HG02759 (cell line): ENCODE data around the gene ULK2.

ENCODE experiments used
- ATAC-seq: cut with Tn5 transposase; IDR thresholded peaks from one replicate; pipeline ENCODE4 v1.9.1; 2021; ENCODE audit warnings: mild to moderate bottlenecking, moderate library complexity; ENCODE audit not compliant: unreplicated experiment

ULK2 gene

GRCh38 chr17:19750020-19750572 lies 117.6 kb downstream of the ULK2 start:
- no peak for ATAC-seq

- ATAC-seq = no peak
These were observed 118.9 kb downstream of the ULK2 start for GRCh38 chr17:19748807-19749193.

- no peak for ATAC-seq
These were observed 119.6 kb downstream of the ULK2 start, which contains the start of gene ALDH3A1 for GRCh38 chr17:19747829-19748806. Gene ALDH3A1, minus strand, starts transcription at chr17:19748298. Its CDS starts 3,169 bp downstream, at chr17:19745129.

- no peak for ATAC-seq
These were observed 120.5 kb downstream of the ULK2 start for GRCh38 chr17:19747159-19747719.

GRCh38 chr17:19746517-19746916 lies 121.2 kb downstream of the ULK2 start:
- ATAC-seq = no peak

GRCh38 chr17:19744922-19745757 lies 122.6 kb downstream of the ULK2 start:
- ATAC-seq = no peak

- ATAC-seq = no peak
These were observed 123.2 kb downstream of the ULK2 start for GRCh38 chr17:19744492-19744891.

GRCh38 chr17:19743101-19744100 lies 124.3 kb downstream of the ULK2 start:
- ATAC-seq = no peak

GRCh38 chr17:19742495-19742894 lies 125.2 kb downstream of the ULK2 start:
- ATAC-seq = no peak

- ATAC-seq = no peak
These were observed 125.8 kb downstream of the ULK2 start for GRCh38 chr17:19741832-19742457.

GRCh38 chr17:19740933-19741332 lies 126.8 kb downstream of the ULK2 start:
- ATAC-seq = no peak

GRCh38 chr17:19739241-19740201 lies 128.2 kb downstream of the ULK2 start:
- ATAC-seq = no peak

GRCh38 chr17:19738757-19739156 lies 129.0 kb downstream of the ULK2 start:
- no peak for ATAC-seq

- ATAC-seq = no peak
These were observed 129.7 kb downstream of the ULK2 start for GRCh38 chr17:19738073-19738449.

- ATAC-seq = no peak
These were observed 130.2 kb downstream of the ULK2 start for GRCh38 chr17:19737305-19738072.

GRCh38 chr17:19736071-19736470 lies 131.7 kb downstream of the ULK2 start:
- no peak for ATAC-seq

- ATAC-seq = no peak
These were observed 133.7 kb downstream of the ULK2 start for GRCh38 chr17:19733953-19734526.
